Body of pancreas (tissue), 4 donors: ENCODE data around the gene TAL1.

ENCODE experiments used
- POLR2A ChIP-seq, 3 donors: fragments of 450-650 bp; IDR thresholded peaks; one replicate each; pipeline ENCODE4 v1.6.1; 2016; ENCODE audit warnings: antibody characterized with exemption in 3 of 3, mild to moderate bottlenecking in 2 of 3
- TF ChIP-seq, protein P1 (sequence below), 7 experiments: fragments of 450-650 bp in 4 of 7; fragments of 200-600 bp in 3 of 7; sonication (generic) in 3 of 7; IDR thresholded peaks; one replicate each; pipeline ENCODE4 v1.5.1; 2016 to 2019; ENCODE audit warnings: antibody characterized with exemption in 7 of 7

DNA sequence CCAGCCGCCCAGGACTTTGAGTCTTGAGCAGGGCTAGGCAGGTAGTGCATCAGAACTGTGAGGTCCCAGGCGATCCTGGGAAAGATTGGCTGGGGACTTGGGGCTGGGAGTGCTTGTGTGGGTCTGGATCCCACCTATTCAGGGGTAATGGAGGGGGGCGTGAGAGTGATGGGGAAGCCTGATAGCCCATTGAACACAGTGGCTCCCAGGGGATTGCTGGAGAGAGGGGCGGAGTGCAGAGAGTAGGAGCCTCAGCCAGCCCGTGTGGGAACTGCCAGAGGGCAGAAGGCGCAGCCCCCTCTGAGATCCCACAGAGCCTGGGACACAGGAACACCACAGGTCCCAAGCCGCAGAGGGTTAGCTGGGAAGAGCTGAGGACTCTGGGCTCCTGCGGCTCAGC is 22.9 kb downstream of the TAL1 start:
- TF ChIP-seq, protein P1, sequence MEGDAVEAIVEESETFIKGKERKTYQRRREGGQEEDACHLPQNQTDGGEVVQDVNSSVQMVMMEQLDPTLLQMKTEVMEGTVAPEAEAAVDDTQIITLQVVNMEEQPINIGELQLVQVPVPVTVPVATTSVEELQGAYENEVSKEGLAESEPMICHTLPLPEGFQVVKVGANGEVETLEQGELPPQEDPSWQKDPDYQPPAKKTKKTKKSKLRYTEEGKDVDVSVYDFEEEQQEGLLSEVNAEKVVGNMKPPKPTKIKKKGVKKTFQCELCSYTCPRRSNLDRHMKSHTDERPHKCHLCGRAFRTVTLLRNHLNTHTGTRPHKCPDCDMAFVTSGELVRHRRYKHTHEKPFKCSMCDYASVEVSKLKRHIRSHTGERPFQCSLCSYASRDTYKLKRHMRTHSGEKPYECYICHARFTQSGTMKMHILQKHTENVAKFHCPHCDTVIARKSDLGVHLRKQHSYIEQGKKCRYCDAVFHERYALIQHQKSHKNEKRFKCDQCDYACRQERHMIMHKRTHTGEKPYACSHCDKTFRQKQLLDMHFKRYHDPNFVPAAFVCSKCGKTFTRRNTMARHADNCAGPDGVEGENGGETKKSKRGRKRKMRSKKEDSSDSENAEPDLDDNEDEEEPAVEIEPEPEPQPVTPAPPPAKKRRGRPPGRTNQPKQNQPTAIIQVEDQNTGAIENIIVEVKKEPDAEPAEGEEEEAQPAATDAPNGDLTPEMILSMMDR (IDR thresholded peaks at IDR 0.05) = no peak
- TF ChIP-seq POLR2A (IDR thresholded peaks at IDR 0.05) = no peak
